IPS-18c (cell line): ENCODE results near the gene KY.

Source experiments
- H3K4me3 ChIP-seq: 2 replicates; pipeline ENCODE4 v1.7.0; 2013; ENCODE audit warnings: low read depth, mild to moderate bottlenecking, low read length, moderate library complexity; ENCODE audit not compliant: insufficient read depth
- H3K9me3 ChIP-seq: one replicate; pipeline ENCODE4 v1.6.1; 2013; ENCODE audit warnings: mild to moderate bottlenecking, low read length, moderate library complexity; ENCODE audit not compliant: control insufficient read depth, insufficient read depth

The KY gene

GRCh38 chr3:134562055-134562454 lies 88.8 kb downstream of the KY start:
- Histone ChIP-seq H3K4me3 (no peak overlapping the region), H3K9me3 (no peaks in the 10 kb centered on the region)

- H3K9me3 ChIP-seq = no peaks in the 10 kb centered on the region
Measured at GRCh38 chr3:134559591-134559990, 91.2 kb downstream of the KY start.

More at GRCh38 chr3:134559591-134559990, 91.2 kb downstream of the KY start:
- no peak overlapping the region for H3K4me3 ChIP-seq
